Measurements from ENCODE around the gene WDR87. TPM values are rescaled to one million over a fixed set of nuclear protein-coding genes. Genes with fewer than 3 reads are reported as not detected.

Gene WDR87
- total RNA-seq, result not detected
- long read RNA-seq, result 0 reads

GRCh38 chr19:37905946-37906868, at the start of gene WDR87:
WDR87 (minus strand) TSS chr19:37906594; CDS start chr19:37898239, 8,355 bp downstream.
- H3K9me3 ChIP-seq (replicated peaks), result no peaks in the 10 kb centered on the region
- TF ChIP-seq CTCF (IDR thresholded peaks at IDR 0.05; ENCODE audit: borderline replicate concordance), result peak; percentile 1
- no peaks in the 10 kb centered on the region for H3K36me3 ChIP-seq
- H3K4me3 ChIP-seq, result peak within 1 kb of the TSS; percentile 99
- intact Hi-C loops (cut with micrococcal nuclease), result no loop called here
- no peaks in the 10 kb centered on the region for H3K27me3 ChIP-seq (ENCODE audit: low read depth)
- peaks cover 25% of the 10 kb centered on the region for H3K4me1 ChIP-seq
- no peak for DNase-seq
- peak within 1 kb of the TSS; percentile 83 for H3K27ac ChIP-seq (replicated peaks)

- DNase-seq, result no peak
- Histone ChIP-seq H3K36me3 (no peaks in the 10 kb centered on the region), H3K27me3 (ENCODE audit: low read depth) (no peaks in the 10 kb centered on the region), H3K27ac (replicated peaks) (no peak overlapping the region), H3K9me3 (replicated peaks) (peaks cover 8% of the 10 kb centered on the region), H3K4me1 (peaks cover 13% of the 10 kb centered on the region), H3K4me3 (no peak overlapping the region)
- intact Hi-C loops (cut with micrococcal nuclease), result no loop called here
- TF ChIP-seq CTCF (IDR thresholded peaks at IDR 0.05; ENCODE audit: borderline replicate concordance), result no peak
These were observed 49.6 kb upstream of the WDR87 start for GRCh38 chr19:37955986-37956385.

GRCh38 chr19:37954421-37954874, 48.1 kb upstream of the WDR87 start:
- H3K9me3 ChIP-seq (replicated peaks), result peaks cover 6% of the 10 kb centered on the region
- H3K4me1 ChIP-seq, result peaks cover 5% of the 10 kb centered on the region
- H3K27me3 ChIP-seq (ENCODE audit: low read depth), result no peaks in the 10 kb centered on the region
- DNase-seq, result no peak
- H3K4me3 ChIP-seq, result no peak overlapping the region
- intact Hi-C loops (cut with micrococcal nuclease), result no loop called here
- no peak for TF ChIP-seq CTCF (IDR thresholded peaks at IDR 0.05; ENCODE audit: borderline replicate concordance)
- no peak overlapping the region for H3K27ac ChIP-seq (replicated peaks)
- H3K36me3 ChIP-seq, result no peaks in the 10 kb centered on the region

- intact Hi-C loops (cut with micrococcal nuclease), result no loop called here
- H3K4me1 ChIP-seq, result no peaks in the 10 kb centered on the region
- H3K27me3 ChIP-seq (ENCODE audit: low read depth), result no peaks in the 10 kb centered on the region
- no peaks in the 10 kb centered on the region for H3K36me3 ChIP-seq
- no peak for DNase-seq
- no peak for TF ChIP-seq CTCF (IDR thresholded peaks at IDR 0.05; ENCODE audit: borderline replicate concordance)
- no peak overlapping the region for H3K4me3 ChIP-seq
- no peak overlapping the region for H3K27ac ChIP-seq (replicated peaks)
- peaks cover 6% of the 10 kb centered on the region for H3K9me3 ChIP-seq (replicated peaks)
These were observed 47.5 kb upstream of the WDR87 start for GRCh38 chr19:37953918-37954303.

DNA sequence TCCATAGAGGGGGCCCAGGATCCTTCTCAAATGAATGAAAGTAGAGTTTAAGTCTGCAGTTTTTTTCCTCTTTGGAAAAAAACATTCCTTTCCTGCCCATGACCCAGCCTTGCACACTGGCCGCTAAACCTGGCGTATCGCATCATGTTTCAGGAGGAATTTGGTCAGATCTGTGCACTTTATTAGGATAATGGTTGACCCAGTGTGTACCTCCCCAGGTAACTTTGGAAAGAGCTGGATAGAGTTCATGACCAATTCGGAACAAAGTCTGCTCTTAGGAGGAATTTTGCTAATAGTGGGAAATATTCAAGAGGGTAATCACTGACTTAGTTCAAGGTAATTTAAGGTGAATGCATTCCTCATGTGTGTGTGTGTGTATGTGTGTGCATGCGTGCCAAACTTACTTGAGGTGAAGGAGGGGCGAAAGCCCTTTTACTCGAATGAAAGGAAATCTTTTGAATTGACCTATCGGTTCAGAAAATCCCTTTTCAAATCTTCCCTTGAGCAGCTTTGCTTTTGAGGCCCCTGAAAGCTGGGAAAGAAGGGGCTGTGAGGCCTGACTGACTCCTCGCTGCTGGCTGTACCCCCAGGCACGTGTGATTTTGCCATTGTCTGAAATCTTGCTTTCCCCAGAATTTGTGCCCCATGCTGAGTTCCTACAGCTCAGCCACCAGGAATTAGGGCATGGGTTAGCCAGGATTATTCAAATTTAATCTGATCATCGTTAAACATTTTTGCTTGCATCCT, 47.0 kb upstream of the WDR87 start:
- Histone ChIP-seq H3K36me3 (no peaks in the 10 kb centered on the region), H3K4me1 (no peaks in the 10 kb centered on the region), H3K9me3 (replicated peaks) (peaks cover 2% of the 10 kb centered on the region), H3K4me3 (no peak overlapping the region), H3K27ac (replicated peaks) (no peak overlapping the region), H3K27me3 (ENCODE audit: low read depth) (no peaks in the 10 kb centered on the region)
- intact Hi-C loops (cut with micrococcal nuclease), result no loop called here
- no peak for DNase-seq
- no peak for TF ChIP-seq CTCF (IDR thresholded peaks at IDR 0.05; ENCODE audit: borderline replicate concordance)
